Breast epithelium (tissue), 4 donors: ENCODE measurements around the gene CTTN. TPM values are rescaled to one million over a fixed set of nuclear protein-coding genes. Genes with fewer than 3 reads are reported as not detected.

Experiments
- DNase-seq, 2 donors: peaks; one replicate each; pipeline ENCODE4 v3.0.0-alpha.2; 2019; ENCODE audit warnings: low spot score in 2 of 2
- H3K27ac ChIP-seq, 2 donors: fragments of 200-600 bp; sonication (generic) in 1 of 2; one replicate each; pipeline ENCODE4 v1.5.1; 2016 to 2019; ENCODE audit warnings: mild to moderate bottlenecking in 1 of 2
- H3K27me3 ChIP-seq, 2 donors: fragments of 200-600 bp; sonication (generic) in 1 of 2; one replicate each; pipeline versions ENCODE4 v1.5.1 to v1.6.0; 2017 to 2019; ENCODE audit warnings: control low read depth in 1 of 2, mild to moderate bottlenecking in 1 of 2
- H3K36me3 ChIP-seq: fragments of 200-600 bp; one replicate; pipeline ENCODE4 v1.5.1; 2019
- H3K4me1 ChIP-seq, 2 donors: fragments of 200-600 bp; sonication (generic); one replicate each; pipeline ENCODE4 v1.5.1; 2016 to 2019; ENCODE audit warnings: control low read depth in 1 of 2
- H3K4me3 ChIP-seq, 3 donors: fragments of 200-600 bp; sonication (generic); 1 replicate in 2 of 3; 2 replicates in 1 of 3; pipeline ENCODE4 v1.5.1; 2016 to 2019; ENCODE audit warnings: mild to moderate bottlenecking in 3 of 3, moderate library complexity in 2 of 3
- H3K9me3 ChIP-seq, 2 donors: fragments of 200-600 bp; sonication (generic) in 1 of 2; one replicate each; pipeline ENCODE4 v1.5.1; 2016 to 2019; ENCODE audit warnings: control low read depth in 1 of 2
- POLR2A ChIP-seq: fragments of 450-650 bp; IDR thresholded peaks from one replicate; pipeline ENCODE4 v1.6.1; 2016; ENCODE audit warnings: antibody characterized with exemption, mild to moderate bottlenecking, moderate library complexity
- POLR2AphosphoS5 ChIP-seq, 3 donors: sonication (generic); formaldehyde crosslinking; IDR thresholded peaks; one replicate each; pipeline ENCODE4 v1.6.1; 2017; ENCODE audit warnings: antibody characterized with exemption in 3 of 3
- intact Hi-C: fragments of 100-400 bp; cut with DNase I; formaldehyde crosslinking; loops from one replicate; pipeline ENCODE4 v1.15.1; 2023; ENCODE audit warnings: low total_unique reads
- total RNA-seq, 3 donors: library from RNA; depleted of rRNA; stranded (reverse); fragments of >200 nt; gene quantifications; one replicate each; pipeline ENCODE4 v1.1.0, GENCODE V29; 2016
- TF ChIP-seq, protein P1 (sequence below), 3 donors: fragments of 450-650 bp; IDR thresholded peaks; one replicate each; pipeline ENCODE4 v1.5.1; 2016 to 2017; ENCODE audit warnings: antibody characterized with exemption in 3 of 3, mild to moderate bottlenecking in 3 of 3, moderate library complexity in 3 of 3

Gene CTTN
- total RNA-seq, 3 donors from 2014 or later: 283 to 306 (median 285) TPM

DNA sequence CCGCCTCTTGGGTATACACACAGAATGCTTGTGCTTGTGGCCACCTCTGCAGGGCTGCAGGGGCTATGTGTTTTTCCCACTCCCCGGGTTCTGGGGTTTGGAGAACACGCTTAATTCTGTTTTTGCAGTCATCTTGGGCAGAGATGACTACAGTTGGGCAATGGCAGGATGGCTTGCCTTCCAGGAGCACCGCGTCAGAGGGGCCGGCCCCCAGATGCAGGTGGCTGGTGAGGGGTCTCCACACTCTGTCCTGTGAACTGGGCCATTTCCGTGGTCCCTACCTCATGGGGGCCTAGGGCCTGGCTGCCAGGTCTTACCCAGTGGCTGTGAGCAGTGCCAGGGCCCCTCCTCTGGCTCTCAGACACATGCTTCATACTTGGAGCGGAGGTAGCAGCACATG is 68.3 kb downstream of the CTTN start:
- intact Hi-C loops: no loop called here
- Histone ChIP-seq H3K4me3 (no peak overlapping the region), H3K27ac (no peak overlapping the region), H3K36me3 (no peaks in the 10 kb centered on the region), H3K27me3 (no peaks in the 10 kb centered on the region), H3K9me3 (no peaks in the 10 kb centered on the region), H3K4me1 (no peaks in the 10 kb centered on the region)
- no peak for TF ChIP-seq POLR2AphosphoS5 (IDR thresholded peaks at IDR 0.05)
- DNase-seq: no peak

DNA sequence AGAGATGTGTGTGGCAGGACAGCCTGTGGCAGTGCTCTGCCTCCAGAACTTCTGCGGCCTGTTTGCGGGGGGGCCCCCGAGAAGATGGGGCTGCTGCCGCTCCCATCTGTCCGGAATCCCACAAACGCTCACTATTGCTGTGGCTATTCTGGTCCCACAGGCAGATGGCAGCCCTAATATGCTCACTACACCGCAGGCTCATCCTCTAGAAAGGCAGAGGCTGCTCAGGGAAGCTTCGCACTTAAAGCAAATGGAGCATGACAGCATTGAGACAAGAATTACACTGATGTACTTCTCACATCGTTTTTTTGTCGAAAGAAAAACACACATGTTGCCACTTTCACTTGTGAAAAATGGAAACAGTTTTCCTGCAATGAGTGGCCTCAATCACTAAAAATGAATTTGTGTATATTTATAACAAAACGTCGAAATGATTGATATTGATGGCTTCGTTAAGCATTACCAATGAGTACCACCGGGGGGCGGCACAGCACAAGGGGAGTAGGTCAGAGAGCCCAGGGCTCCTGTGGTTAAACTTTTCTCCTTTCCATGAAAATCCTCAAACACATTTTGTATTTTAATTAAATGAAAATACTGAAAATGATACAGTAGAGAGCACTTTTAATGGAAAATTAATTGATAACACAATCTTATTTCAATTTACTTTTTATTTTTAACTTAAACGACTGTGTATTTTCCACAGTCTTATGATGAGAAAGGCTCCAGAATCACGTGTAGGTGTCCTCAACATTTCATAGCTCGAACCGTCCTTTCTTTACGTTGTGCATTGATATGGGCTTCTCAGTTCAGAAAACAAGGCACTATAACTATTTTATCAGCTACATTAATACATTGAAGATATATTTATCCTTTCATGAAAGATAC is 69.1 kb downstream of the CTTN start:
- intact Hi-C loops: no loop called here
- peak in 1 of 2 donors; percentile 40 for DNase-seq
- TF ChIP-seq POLR2A: no peak
- TF ChIP-seq, protein P1, sequence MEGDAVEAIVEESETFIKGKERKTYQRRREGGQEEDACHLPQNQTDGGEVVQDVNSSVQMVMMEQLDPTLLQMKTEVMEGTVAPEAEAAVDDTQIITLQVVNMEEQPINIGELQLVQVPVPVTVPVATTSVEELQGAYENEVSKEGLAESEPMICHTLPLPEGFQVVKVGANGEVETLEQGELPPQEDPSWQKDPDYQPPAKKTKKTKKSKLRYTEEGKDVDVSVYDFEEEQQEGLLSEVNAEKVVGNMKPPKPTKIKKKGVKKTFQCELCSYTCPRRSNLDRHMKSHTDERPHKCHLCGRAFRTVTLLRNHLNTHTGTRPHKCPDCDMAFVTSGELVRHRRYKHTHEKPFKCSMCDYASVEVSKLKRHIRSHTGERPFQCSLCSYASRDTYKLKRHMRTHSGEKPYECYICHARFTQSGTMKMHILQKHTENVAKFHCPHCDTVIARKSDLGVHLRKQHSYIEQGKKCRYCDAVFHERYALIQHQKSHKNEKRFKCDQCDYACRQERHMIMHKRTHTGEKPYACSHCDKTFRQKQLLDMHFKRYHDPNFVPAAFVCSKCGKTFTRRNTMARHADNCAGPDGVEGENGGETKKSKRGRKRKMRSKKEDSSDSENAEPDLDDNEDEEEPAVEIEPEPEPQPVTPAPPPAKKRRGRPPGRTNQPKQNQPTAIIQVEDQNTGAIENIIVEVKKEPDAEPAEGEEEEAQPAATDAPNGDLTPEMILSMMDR (IDR thresholded peaks at IDR 0.05): peak; percentile 54 to 83 (median 80)
- TF ChIP-seq POLR2AphosphoS5 (IDR thresholded peaks at IDR 0.05): no peak

DNA sequence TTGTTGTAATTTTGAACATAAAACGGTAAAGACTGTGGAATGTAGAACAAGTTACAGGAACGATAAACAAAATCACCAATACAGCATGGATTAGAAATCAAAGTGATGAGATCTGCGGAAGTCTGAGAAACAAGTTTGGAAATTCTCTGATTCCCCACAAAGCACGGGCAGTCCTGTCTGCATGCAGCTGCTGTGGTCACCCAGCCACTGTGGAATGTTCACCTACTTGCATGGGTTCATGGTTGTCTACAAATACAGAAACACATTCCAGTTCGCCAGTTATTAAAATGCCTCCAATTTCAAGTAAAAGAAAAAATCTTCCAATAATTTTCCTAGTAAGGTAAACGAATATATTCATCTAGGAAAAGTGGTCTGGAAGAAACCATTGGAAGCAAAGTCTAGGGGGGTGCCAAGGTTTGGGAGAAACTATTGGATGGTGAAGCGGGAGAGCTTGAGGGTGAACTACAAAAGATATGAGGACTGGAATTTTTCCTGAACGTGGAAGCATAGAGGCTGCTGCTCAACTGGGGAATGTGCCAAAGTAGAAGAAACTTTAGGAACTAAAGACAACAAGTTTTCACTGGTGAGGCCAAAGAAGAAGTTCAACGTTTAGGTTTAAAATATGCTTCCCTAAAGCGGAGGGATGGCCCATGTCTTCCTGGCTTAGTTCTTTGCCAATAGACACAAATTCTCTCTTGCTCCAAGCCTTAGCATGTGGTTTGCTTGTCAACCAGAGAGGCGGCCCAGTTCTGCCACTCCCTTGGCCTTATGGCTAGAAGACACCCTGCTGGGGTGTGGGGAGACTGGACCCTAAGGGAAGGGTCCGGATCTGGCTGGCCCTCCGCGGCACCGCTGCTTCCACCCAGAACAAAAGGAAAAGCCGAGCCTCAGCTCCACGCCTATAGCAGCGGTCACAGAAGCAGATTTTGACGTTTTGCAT is 70.2 kb downstream of the CTTN start:
- H3K4me1 ChIP-seq: no peaks in the 10 kb centered on the region
- no peaks in the 10 kb centered on the region for H3K27me3 ChIP-seq
- intact Hi-C loops: no loop called here
- no peak for DNase-seq
- no peak overlapping the region for H3K27ac ChIP-seq
- TF ChIP-seq POLR2AphosphoS5 (IDR thresholded peaks at IDR 0.05) (no peak), POLR2A (no peak)
- TF ChIP-seq, protein P1 (IDR thresholded peaks at IDR 0.05): no peak
- no peak overlapping the region for H3K4me3 ChIP-seq
- no peaks in the 10 kb centered on the region for H3K36me3 ChIP-seq
- H3K9me3 ChIP-seq: no peaks in the 10 kb centered on the region

More for the DNA sequence above, 69.1 kb downstream of the CTTN start:
- no peaks in the 10 kb centered on the region for H3K27me3 ChIP-seq
- H3K4me3 ChIP-seq: no peak overlapping the region
- no peak overlapping the region for H3K27ac ChIP-seq
- no peaks in the 10 kb centered on the region for H3K36me3 ChIP-seq
- H3K9me3 ChIP-seq: no peaks in the 10 kb centered on the region
- no peaks in the 10 kb centered on the region for H3K4me1 ChIP-seq

DNA sequence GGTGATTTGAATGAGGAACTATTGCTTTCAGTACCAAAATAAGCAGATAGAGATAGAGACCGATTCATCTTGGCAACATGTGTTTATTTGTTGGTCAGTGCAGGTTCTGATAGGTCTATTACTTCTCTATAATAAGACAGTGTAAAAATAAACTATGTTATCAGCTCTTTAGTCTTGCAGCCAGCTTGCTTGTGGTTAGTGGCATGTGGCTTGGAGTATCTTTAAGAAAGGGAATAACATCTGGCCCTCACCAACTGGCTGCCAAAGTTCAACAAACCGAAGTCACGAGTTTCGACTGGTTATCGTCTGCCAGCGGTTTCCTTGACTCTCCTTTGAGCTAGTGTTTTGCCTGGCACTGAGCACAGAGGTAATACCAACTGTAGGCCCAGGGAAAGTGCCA is 71.8 kb downstream of the CTTN start:
- no peak for DNase-seq
- TF ChIP-seq, protein P1 (IDR thresholded peaks at IDR 0.05): no peak
- no peak for TF ChIP-seq POLR2AphosphoS5 (IDR thresholded peaks at IDR 0.05)
- TF ChIP-seq POLR2A: no peak
- Histone ChIP-seq H3K27me3 (no peaks in the 10 kb centered on the region), H3K4me3 (no peak overlapping the region), H3K27ac (no peak overlapping the region), H3K36me3 (no peaks in the 10 kb centered on the region), H3K4me1 (no peaks in the 10 kb centered on the region), H3K9me3 (no peaks in the 10 kb centered on the region)
- intact Hi-C loops: no loop called here

DNA sequence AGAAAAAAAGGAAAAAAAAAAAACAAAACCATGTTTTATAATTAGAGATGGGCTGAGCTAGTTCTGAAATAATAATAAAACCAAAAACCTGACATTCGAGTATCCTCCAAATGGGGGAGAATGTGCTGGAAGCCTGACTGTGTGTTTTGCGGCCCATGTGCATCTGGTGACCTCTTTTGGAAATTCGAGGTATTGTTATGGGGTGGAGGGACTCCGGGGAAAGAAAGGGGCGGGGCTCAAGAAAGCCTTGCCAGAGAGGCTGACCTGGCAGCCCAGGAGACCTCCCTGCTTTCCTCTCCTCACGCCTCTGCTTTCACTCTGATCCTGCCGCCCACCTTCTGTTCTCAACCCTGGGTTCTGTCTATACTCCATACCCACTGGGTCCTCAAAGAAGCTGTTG is 72.9 kb downstream of the CTTN start:
- no peaks in the 10 kb centered on the region for H3K4me1 ChIP-seq
- no peaks in the 10 kb centered on the region for H3K9me3 ChIP-seq
- H3K36me3 ChIP-seq: no peaks in the 10 kb centered on the region
- H3K27me3 ChIP-seq: no peaks in the 10 kb centered on the region
- H3K4me3 ChIP-seq: no peak overlapping the region
- no peak for TF ChIP-seq POLR2AphosphoS5 (IDR thresholded peaks at IDR 0.05)
- TF ChIP-seq, protein P1 (IDR thresholded peaks at IDR 0.05): no peak
- TF ChIP-seq POLR2A: no peak
- DNase-seq: no peak
- no peak overlapping the region for H3K27ac ChIP-seq
- intact Hi-C loops: no loop called here
